CD4-positive, alpha-beta T cell treated with Interleukin-17A for 1 hour (primary cell): ENCODE results near the gene PDHX.
"Not testable (repeated sequence)": the region's sequence is repeated elsewhere in the genome, so short reads cannot be mapped to it uniquely, and the experiment has no call there.

Experiments
- DNase-seq: peaks from one replicate; pipeline ENCODE4 v3.0.0-alpha.2; 2020

The PDHX gene

DNA sequence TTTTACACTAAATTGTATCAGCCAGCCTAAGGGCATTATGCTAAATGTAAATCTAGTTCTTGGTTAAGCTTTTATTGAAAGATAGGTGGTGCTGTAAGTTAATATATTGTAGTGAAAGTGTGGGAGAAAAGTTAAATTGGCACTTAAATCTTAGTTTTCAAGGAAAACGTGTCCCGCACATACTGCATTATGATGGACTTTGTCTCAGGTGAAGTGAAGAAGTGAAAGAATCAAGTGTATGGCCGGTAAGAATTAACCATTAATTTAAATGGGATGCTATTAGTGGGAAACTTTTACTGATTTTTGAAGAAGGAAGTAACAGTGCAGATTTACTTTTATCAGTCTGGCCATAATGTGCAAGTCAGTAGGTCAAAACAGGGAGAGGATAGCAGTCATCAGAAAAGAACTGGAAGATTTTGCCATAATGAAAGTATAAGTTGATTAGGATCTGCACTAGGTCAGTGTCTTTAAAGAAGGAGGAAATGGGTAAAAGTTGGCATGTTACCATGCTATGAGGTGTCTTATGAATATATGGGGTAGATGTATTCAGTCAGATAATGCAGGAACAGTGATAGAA lies 81.6 kb downstream of the PDHX start:
- peak; percentile 47 for DNase-seq

DNA sequence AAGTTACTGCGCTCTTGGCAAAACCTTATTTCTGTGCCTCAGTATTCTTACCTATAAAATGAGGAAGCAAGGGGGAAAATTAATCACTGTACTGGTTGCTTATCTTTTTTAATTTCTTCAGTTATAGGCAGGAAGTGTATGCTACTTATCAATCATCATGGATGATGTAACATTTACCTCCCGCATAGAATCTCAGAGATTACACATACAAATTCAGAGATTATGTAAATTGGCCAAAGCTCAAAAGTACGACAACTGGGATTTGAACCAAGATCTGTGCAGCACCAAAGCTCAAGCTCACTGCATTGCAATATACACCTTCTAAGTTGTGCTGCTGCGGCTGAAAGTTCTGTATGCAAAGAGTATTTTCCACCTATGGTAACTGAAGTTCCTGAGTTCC lies 83.0 kb downstream of the PDHX start:
- DNase-seq: peak; percentile 19

DNA sequence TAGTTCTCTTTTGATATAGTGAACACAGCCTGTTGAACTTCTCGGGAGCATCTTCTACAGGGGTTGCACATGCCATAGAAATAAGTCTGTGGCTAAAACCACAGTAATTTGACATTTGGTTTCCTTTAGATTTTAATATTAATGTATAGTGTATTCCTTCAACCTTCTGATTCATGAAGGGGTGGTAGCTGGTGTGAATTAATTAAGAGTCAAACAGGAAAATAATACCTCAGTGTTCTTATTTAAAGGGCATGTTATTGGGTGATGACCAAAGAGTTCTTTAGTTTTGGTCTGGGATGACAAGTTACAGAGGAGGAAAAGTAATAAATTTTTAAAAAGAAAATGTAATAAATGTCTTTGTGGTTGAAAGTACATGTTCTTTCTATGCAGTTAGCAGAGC lies 86.8 kb downstream of the PDHX start:
- DNase-seq: no peak

DNA sequence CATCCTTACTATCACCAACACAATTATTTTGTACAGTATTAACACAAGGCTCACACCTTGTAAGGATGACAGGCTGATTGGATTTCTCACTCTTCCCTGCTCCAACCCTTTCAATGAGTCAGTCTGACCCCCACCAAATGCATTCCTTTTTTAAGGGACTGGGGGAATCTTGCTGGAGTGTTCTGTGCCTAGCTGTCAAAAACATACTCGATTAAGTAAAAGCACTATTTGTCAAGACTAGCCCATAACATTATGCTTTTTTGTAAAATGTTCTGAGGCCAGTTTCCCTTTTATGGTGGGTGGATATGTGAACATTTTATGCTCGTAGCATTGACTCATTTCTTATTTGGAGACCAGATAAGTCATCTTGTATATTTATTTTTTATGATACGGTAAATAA lies 87.2 kb downstream of the PDHX start:
- DNase-seq: no peak

DNA sequence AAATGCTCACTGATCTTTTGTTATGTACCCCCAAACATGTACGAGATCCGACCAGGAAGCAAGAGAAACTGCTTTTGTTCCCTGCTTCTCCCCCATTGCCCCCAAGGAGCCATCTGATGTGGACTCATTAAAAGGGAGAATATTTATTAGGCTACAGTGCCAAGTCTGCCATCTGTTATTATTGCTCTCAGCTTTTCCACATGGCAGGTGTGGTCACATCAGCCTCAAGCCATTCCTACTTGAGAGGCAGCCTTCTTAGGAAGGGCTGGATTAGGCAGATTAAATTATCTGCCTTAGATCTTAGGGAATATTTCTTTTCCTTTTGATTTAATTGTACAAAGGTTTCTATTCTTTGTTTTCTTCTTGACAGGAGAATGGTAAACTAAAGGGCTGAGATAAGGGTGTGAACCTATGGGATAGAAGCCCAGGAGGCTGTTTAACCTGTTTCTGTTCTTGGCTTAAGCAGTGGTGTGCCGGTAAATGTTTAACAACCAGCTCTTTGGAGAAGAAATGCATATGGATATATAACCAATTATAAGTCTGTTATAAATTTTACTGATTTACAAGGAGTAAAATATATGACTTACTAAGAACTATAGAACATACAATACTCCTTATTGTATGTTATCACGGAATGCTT lies 88.8 kb downstream of the PDHX start:
- no peak for DNase-seq

DNA sequence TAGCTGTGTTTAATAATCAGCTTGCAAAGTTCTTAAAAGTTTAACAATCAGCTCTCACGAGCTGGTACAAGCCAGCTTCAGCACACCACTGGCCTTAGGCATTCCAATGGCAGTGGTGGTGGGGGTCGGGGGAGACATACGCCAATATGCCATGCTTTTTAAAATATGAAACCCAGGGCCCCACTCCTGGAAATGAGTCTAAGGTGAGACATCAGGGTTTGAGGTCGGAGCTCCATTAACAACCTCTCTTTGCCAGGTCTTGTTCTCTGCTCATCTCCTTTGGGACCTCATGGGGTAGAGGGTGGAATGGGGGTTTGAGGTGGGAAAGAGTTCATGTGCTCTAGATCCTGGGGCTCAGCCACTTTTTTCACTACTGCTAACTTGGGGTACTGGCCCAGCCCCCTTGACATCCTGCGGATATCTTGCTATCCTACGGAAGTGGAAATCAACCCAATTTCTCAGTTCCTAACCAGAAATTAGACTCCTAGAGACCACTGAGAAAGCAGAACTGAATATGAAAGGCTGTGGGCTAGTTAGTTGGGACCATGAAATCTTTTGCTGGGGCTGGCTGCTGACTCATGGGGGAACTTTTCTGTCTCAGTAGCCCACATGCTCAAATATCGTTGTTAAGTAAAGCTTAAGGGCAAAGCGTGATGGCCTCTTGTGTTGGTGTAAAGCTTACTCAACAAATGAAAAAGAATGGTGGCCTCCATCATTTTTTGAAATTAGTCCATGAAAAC lies 90.1 kb downstream of the PDHX start:
- DNase-seq: peak; percentile 57

DNA sequence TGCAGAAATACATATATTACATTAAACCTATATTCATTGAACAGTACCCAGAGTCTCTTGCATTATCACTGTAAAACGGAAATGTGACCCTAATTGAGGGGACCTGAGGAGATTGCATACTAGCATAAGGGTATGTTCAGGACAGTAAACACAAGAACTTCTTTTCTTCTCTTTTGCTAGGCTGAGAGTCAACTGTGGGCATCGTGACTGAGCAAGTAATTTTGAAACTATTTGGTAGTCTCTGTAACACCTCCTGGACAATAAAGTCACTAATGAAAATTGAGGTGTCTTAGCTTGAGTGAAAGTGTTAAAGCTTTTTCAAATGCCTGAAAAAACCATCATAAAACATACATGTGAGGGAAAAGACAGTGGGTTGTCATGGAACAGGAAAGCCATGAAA lies 90.9 kb downstream of the PDHX start:
- no peak for DNase-seq

DNA sequence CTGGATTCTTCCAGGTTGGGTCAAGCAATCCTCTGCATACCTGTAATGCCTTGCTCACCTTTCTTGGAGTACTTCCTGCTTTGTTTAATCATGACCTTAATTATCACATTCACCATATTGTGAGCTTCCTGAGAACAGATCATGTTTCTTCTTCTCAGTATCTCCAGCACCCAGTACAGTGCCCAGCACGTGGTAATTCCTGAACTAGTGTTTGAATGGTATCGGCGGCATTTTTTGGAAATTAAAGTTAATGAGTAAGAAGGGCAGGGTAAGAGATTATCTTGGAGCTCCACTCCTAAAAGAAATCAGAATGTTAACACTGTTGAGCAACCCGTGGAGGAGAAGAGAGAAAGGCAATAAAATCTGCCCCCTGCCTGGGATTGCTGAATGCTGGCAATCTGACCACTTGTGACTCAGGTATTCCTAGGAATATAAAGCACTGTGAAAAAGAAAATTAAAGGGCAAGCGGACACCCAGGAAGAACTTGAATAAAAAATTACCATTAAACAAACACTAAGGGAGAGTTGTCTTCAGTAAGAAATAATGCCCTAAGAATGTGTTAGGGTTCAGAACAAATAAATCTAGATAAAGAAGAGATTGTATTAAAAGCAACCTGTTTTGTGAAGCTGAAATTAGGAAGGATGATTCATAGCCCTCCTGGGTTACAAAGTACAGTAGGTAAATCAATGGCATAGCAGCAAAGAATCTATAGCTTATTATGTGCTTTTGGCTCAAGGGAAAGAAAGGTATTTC lies 92.9 kb downstream of the PDHX start:
- DNase-seq: no peak

DNA sequence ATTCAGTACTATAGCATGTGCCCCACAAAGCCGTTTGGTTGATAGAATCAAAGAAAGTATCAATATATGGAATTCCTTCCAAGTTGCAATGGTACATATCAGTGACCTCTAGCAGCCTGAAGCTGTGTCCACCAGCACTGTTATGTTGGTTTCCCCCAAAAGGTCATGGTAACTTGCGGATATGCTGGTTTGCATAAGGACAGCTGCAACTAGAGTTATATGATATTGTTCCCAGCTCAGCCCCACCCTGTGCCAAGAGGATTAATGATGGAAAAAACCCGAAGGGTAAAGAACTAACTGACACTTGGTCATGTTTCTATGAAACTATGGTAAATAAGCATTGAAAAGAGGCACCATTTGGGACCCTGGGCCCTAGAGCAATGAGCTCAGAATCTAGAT lies 93.5 kb downstream of the PDHX start:
- DNase-seq: no peak

DNA sequence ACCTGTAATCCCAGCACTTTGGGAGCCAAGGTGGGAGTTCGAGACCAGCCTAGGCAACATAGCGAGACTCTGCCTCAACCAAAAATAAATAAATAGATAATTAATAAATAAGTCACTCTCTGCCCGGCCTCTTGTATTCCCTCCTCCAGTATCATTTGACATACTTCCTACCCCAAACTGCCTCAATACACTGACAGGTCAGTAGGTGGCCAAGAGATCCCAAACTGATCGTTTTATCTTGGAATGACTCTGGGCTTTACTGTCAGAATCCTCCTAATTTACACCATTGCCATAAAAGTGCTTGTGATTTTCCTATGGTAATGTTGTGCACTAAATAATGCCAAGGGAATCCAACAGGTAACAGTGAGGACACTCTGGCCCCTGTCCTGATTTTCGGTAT lies 94.2 kb downstream of the PDHX start:
- DNase-seq: no peak

DNA sequence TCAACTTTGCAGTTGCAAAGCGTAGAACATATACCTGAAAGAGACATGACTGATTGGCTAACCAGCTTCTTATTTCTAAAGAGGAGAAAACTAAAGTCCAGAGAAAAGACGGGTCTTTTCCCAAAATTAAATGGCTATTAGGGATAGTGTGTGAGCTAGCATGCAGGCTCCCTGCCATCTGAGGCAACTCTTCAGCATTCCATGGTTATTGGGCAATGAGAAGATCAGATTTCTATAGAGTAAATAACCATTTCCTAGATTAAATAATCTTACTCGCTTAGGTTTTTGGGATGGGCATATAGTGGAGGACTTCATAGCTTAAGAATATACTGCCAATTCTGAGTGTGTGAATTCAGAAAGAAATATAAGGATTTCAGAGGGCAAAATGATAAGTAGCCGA lies 95.0 kb downstream of the PDHX start:
- DNase-seq: no peak

DNA sequence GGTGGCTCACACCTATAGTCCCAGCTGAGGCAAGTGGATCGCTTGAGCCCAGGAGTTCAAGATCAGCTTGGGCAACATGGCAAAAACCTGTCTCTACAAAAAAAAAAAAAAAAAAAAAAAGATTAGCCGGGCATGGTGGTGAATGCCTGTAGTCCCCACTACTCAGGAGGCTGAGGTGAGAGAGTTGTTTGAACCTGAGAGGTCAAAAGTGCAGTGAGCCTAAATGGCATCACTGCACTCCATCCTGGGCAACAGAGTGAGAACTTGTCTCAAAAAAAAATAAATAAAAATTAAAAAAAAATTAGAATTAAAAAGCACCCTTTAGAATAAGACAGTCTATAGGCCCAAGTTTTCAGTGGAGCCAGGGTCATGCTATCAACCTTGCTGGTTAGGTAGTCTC lies 95.5 kb downstream of the PDHX start:
- DNase-seq: no peak

DNA sequence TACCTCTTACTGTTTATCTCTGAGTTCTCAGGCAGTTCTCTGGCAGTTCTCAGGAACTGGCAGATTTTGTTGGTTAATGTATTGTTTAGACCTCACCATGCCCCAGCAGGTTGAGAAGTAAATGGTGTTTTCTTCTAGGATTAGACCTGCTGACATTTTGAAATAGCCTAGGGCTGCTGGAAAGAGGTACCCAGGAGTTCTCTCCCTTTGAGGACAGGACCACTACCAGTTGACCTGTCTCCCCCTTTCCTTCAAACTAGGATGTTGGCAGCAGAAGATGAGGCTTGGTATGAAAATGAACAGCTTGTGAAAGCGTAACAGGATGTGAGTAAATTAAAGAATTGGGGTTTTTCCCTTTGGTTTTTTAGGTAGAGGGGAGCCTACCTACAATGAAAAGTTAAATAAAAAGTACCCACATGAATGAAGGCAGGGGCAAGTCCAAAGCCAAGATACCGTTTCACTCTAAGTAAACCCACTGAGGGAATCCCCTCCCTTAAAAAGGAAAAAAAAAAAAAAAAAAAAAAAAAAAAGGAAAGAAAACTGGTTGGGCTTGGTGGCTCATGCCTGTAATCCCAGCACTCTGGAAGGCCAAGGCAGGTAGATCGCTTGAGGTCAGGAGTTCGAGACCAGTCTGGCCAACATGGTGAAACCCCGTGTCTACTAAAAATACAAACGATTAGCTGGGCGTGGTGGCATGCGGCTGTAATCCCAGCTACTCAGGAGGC lies 96.2 kb downstream of the PDHX start:
- DNase-seq: peak; percentile 81

DNA sequence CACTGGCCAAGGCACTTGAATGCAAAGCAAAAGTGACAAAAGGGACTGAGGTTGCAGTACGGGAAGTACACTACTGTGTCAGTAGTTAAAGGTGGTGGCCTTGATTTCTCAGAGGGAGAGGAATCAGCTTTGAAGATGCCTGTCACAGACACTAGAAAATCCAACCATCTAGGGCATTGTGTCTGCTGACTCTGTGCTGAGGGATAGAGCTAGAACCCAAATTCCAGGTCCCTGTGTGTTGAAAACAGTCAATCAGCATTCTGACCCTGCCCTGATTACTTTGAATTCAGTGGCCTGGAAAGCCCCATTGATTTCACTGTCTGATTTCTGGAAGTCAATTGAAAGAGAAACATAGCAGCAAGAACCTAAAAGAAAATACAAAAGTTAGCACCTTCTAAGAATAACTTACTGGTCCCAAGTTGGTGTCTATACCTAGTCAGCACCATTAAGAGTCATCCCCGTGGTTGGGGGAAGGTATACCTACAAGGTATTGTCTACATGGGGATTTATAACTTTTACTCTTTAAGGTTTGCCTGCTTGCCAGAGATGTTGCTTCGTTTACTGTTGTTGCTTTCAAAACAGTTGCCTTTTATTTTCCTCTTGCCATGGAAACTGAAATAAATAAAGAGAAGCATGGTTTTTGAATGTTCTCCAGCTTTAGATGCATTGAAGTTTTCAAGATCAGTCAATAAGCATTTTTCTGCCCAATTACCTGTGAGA lies 97.3 kb downstream of the PDHX start:
- DNase-seq: peak; percentile 80

DNA sequence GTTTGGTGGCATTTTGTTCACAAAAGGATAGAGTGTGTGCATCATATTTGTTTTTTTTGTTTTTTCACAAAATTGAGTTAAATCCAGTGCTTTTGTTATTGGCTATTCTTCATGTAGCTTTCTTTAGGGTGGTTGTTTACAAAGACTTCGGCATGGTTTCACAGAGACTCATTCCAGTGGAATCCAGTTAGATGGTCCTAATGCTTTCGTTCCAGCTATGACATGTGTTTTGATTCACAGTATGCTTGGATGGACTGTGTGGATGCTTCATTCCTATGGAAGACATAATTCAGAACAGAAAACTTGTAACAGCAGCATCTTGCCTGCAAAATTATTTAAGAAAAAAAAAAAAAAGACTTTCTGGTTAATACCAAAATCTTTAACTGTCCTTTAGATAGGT lies 97.9 kb downstream of the PDHX start:
- DNase-seq: no peak

DNA sequence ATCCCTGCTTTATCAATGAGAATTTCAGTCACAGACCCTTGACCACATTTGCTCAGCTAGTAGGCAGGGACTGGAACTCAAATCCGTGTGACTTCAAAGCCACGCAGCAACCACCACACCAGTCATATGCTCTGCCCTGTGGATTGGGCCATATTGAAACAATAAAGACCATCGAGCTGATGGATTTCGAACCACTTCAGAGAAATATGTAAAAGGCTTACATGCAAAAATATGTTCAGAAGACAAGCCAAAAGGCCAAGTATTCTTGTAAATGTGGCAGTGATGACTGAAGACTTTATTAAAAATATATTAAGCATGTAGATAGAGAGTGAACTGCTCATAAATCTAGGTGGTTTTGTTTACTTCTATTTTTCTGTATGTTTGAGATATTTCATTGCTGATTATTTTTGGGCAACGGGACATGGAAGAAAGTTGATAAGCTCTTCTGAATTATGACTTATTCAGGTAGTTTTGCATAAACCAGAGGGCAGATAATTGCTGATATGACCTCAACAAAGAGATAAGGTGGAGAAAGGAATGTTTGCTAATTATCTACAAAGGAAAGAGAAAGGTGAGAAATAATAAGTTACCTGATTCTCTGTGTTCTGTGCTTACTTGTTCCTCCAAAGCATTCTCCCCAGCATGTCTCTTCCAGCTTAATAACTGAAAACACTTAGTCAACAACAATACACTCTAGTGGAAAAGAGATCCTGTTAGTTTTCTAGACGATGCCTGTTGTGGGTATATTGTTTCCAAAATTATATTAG lies 99.4 kb downstream of the PDHX start:
- DNase-seq: no peak

DNA sequence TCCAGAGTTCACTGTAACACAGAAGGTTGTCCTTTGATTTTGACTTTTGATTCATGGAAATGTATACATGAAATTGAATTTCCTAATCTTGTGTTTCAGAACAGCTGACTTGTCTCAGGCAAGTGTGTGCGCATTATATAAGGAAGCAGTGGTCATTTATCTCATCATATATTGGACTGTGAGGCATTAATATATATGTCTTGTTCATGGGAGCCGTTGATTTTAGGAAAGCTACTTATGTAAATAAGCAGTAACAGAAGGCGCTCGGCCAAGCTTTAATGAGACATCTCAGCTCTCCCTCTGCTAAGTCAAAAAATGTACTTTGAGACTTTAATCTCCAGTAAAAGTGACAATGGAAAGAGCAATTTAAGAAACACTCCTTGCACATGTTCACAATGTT lies 100.5 kb downstream of the PDHX start:
- no peak for DNase-seq

DNA sequence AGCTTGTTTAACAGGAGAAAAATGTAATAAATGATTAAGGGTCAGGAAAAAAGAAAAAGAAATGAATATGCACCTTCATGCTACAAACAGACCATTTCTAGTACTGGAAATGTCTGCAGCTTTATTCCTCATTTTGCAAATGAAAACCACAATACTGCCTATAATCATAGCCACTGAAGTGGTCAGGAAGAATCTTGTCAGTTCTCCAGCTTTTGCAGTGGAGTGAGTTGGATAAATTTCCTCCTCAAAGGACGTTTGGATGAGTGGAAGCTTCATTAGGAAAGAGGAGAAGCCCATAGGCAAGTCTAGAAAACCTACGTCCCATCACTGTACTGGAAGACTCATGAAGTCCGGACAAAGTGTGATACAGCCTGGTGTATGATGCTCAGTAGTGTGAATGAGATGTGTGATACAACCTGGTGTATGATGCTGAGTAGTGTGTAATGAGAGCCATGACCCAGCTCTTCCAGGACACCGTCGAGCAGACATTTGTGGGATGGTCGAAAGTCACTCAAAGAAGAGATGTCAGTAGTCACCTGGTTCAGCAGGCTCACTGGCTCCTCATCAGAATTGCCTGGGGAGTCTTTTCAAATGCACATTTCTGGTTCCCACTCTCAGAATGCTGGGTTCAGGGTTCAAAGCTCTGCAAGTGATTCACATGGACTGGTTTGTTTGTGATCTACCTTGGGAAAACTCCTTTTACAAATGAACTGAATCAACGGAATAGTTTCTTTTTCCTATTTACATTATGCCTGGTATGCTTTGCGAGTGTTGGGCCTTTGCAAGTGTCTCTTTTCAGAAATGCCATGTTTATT lies 101.3 kb downstream of the PDHX start:
- DNase-seq: no peak

DNA sequence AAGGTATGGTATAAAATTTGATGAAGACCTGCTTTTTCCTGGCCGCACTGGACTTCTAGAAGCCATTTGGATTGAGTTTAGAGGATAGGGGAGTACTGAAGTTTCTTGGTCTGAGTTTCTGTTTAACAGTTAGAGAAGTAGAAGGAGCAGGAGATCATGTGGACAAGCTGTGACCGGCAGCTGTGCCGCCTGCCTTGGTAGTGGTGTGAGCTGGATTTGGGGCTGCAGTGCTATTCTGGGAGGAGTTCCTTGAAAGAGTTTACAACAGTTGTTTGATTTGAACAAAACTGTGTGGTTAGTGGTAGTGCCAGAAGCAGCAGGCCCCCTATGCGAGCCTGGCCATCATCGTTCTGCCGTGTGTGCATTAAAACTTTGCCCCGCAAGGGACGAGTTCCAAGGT lies 105.2 kb downstream of the PDHX start:
- DNase-seq: no peak

DNA sequence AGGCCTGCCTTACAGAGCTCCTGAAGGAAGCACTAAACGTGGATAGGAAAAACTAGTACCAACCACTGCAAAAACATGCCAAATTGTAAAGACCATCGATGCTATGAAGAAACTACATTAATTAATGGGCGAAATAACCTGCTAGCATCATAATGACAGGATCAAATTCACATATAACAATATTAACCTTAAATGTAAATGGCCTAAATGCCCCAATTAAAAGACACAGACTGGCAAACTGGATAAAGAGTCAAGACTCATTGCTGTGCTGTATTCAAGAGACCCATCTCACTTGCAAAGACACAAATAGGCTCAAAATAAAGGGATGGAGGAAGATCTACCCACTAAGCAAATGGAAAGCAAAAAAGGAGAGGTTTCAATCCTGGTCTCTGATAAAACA lies 107.5 kb downstream of the PDHX start:
- DNase-seq: not testable (repeated sequence)

DNA sequence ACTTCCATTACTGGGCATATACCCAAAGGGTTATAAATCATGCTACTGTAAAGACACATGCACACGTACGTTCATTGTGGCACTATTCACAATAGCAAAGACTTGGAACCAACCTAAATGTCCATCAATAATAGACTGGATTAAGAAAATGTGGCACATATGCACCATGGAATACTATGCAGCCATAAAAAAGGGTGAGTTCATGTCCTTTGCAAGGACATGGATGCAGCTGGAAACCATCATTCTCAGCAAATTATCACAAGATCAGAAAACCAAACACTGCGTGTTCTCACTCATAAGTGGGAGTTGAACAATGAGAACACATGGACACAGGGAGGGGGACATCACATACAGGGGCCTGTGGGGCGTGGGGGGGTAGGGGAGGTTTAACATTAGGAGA lies 111.6 kb downstream of the PDHX start:
- not testable (repeated sequence) for DNase-seq
